Measurements from ENCODE around the gene SPCS1.

- TF ChIP-seq CTCF (IDR thresholded peaks at IDR 0.05) (no peak), POLR2A (IDR thresholded peaks at IDR 0.05) (no peak), EP300 (IDR thresholded peaks at IDR 0.05) (no peak)
These were observed 8.9 kb upstream of the SPCS1 start for GRCh38 chr3:52696830-52697631.
